Activated CD8-positive, alpha-beta T cell treated with anti-CD3 and anti-CD28 coated beads, Interleukin-2, amount 10 ng/mL, durations not matched to agents 7 days and 5 days (primary cell): ENCODE data around the gene GPR180. TPM values are rescaled to one million over a fixed set of nuclear protein-coding genes. Genes with fewer than 3 reads are reported as not detected.

Experiments used
- ATAC-seq: fragments of 150-1000 bp; cut with Tn5 transposase; one replicate; pipeline ENCODE4 v1.10.0; 2021; ENCODE audit warnings: moderate library complexity
- CTCF ChIA-PET: fragments of 350-600 bp; sonication (Branson Sonifier 250); formaldehyde crosslinking; loops from one replicate; lab custom pipeline; 2021; ENCODE audit warnings: antibody characterized with exemption; lab: Charles Lee
- POLR2A ChIA-PET: fragments of 350-600 bp; sonication (Branson Sonifier 250); formaldehyde crosslinking; loops from one replicate; lab custom pipeline; 2021; ENCODE audit warnings: antibody characterized with exemption; lab: Charles Lee
- DNase-seq: peaks from one replicate; pipeline ENCODE4 v3.0.0-alpha.2; 2020
- H3K27ac Mint-ChIP-seq: one replicate; pipeline ENCODE4 v1.8.0; 2021; ENCODE audit warnings: mild to moderate bottlenecking, mixed read lengths
- H3K27me3 Mint-ChIP-seq: one replicate; pipeline ENCODE4 v1.8.0; 2021; ENCODE audit warnings: low read depth, mixed read lengths
- H3K36me3 Mint-ChIP-seq: one replicate; pipeline ENCODE4 v1.8.0; 2021; ENCODE audit warnings: low read depth, mixed read lengths
- H3K4me1 Mint-ChIP-seq: one replicate; pipeline ENCODE4 v1.8.0; 2021; ENCODE audit warnings: low read depth, mixed read lengths
- H3K4me3 Mint-ChIP-seq: one replicate; pipeline ENCODE4 v1.8.0; 2021; ENCODE audit warnings: mild to moderate bottlenecking, mixed read lengths
- H3K9me3 Mint-ChIP-seq: one replicate; pipeline ENCODE4 v1.8.0; 2022; ENCODE audit warnings: mixed read lengths; ENCODE audit not compliant: insufficient read depth
- total RNA-seq, 2 experiments: library from RNA; stranded (reverse); gene quantifications; one replicate each; pipeline ENCODE4 v1.2.3, GENCODE V29; 2021

GPR180 gene
- total RNA-seq, 2 experiments from 2014 or later = 7.7 to 7.9 TPM

DNA sequence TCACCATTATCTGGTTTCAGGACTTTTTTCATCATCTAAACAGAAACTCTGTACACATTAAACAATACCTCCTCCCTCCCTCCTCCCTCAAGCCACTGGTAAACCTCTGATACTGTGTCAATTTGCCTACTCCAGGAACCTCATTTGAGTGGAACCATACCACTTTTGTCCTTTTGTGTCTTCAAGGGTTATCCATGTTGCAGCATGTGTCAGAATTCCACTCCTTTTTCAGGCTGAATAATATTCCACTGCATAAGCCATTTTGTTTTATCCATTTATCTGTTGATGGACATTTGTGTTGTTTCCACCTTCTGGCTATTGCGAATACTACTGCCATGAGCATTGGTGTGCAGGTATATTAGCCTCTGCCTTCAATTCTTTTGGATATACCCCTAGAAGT, 33.2 kb upstream of the GPR180 start:
- H3K27ac Mint-ChIP-seq = no peak overlapping the region
- H3K4me1 Mint-ChIP-seq = no peaks in the 10 kb centered on the region
- H3K27me3 Mint-ChIP-seq = no peaks in the 10 kb centered on the region
- ATAC-seq (no peak), DNase-seq (no peak)
- H3K36me3 Mint-ChIP-seq = peaks cover 55% of the 10 kb centered on the region
- CTCF ChIA-PET = no interaction called here
- no peaks in the 10 kb centered on the region for H3K9me3 Mint-ChIP-seq
- POLR2A ChIA-PET = no interaction called here
- no peak overlapping the region for H3K4me3 Mint-ChIP-seq

- DNase-seq (no peak), ATAC-seq (no peak)
- no peaks in the 10 kb centered on the region for H3K27me3 Mint-ChIP-seq
- H3K4me1 Mint-ChIP-seq = no peaks in the 10 kb centered on the region
- H3K9me3 Mint-ChIP-seq = no peaks in the 10 kb centered on the region
- no peak overlapping the region for H3K27ac Mint-ChIP-seq
- H3K36me3 Mint-ChIP-seq = peaks cover 60% of the 10 kb centered on the region
- CTCF ChIA-PET = no interaction called here
- POLR2A ChIA-PET = no interaction called here
- no peak overlapping the region for H3K4me3 Mint-ChIP-seq
Observed at GRCh38 chr13:94569615-94570014, 32.0 kb upstream of the GPR180 start.

GRCh38 chr13:94579063-94579462, 22.6 kb upstream of the GPR180 start:
- POLR2A ChIA-PET = interaction anchor here (0.8 kb wide), 1 partner anchor 12 kb away, joined by 3 read pairs; no protein-coding TSS in a partner anchor
- CTCF ChIA-PET = no interaction called here
- peaks cover 50% of the 10 kb centered on the region for H3K36me3 Mint-ChIP-seq
- no peaks in the 10 kb centered on the region for H3K4me1 Mint-ChIP-seq
- ATAC-seq (no peak), DNase-seq (no peak)
- no peak overlapping the region for H3K27ac Mint-ChIP-seq
- H3K9me3 Mint-ChIP-seq = no peaks in the 10 kb centered on the region
- H3K27me3 Mint-ChIP-seq = no peaks in the 10 kb centered on the region
- H3K4me3 Mint-ChIP-seq = no peak overlapping the region

DNA sequence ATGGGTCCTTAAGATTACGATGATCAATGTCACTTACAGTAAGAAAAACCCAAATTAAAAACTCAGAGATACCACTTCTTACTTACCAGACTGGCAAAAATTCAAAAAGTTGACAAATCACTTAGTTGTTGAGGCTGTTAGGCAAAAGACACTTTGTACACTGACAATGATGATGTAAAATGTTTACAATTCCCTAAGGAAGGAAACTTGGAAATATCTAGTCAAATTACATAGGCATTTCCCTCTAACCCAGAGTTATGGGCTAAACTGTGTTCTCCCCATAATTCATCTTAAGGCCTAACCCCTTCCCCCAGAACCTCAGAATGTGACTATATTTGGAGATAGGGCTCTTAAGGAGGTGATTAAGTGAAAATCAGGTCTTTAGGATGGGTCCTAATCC, 17.7 kb upstream of the GPR180 start:
- Mint-ChIP-seq H3K27me3 (no peaks in the 10 kb centered on the region), H3K9me3 (no peaks in the 10 kb centered on the region), H3K27ac (no peak overlapping the region), H3K36me3 (peaks cover 57% of the 10 kb centered on the region), H3K4me1 (peaks cover 2% of the 10 kb centered on the region), H3K4me3 (no peak overlapping the region)
- no peak for DNase-seq
- ChIA-PET POLR2A (no interaction called here), CTCF (no interaction called here)
- no peak for ATAC-seq

DNA sequence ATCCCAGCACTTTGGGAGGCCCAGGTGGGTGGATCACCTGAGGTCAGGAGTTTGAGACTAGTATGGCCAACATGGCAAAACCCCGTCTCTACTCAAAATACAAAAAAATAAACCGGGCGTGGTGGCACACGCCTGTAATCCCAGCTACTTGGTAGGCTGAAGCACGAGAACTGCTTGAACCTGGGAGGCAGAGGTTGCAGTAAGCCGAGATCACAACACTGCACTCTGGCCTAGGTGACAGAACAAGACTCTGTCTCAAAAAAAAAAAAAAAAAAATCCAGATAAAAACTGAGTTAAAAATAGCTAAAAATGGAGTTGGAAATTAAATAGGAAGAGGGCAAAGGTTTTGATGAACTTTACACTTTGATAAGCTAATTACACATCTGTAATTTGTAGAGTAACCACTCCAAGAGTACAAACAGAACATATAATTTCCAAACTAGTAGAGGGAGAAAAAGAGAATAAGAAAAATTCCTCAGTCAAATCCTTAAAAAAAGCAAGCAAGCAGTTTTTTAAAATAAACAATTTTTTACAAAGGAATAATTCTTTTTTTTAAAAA, 16.0 kb upstream of the GPR180 start:
- ATAC-seq (no peak), DNase-seq (no peak)
- H3K36me3 Mint-ChIP-seq = peaks cover 57% of the 10 kb centered on the region
- peaks cover 5% of the 10 kb centered on the region for H3K4me1 Mint-ChIP-seq
- H3K27ac Mint-ChIP-seq = no peak overlapping the region
- no peaks in the 10 kb centered on the region for H3K9me3 Mint-ChIP-seq
- ChIA-PET CTCF (no interaction called here), POLR2A (no interaction called here)
- no peak overlapping the region for H3K4me3 Mint-ChIP-seq
- no peaks in the 10 kb centered on the region for H3K27me3 Mint-ChIP-seq

DNA sequence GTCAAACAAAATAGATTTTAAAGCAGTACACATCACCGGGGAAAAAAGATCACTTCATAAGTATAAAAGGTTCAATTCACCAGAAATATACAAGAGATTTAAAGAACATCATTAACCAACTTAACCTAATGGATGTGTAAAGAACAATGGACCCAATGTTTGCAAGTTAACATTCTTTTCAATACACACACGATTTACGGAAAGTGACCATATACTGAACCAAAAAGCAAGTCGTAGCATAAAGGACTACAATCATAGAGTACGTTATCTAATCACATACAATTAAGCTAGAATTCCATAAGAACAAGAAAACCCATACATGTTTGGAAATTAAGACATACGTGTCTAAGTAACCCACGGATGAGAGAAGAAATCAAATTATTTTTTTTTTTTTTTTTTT, 15.3 kb upstream of the GPR180 start:
- Mint-ChIP-seq H3K4me1 (peaks cover 7% of the 10 kb centered on the region), H3K27me3 (no peaks in the 10 kb centered on the region), H3K4me3 (no peak overlapping the region), H3K36me3 (peaks cover 55% of the 10 kb centered on the region), H3K27ac (no peak overlapping the region), H3K9me3 (no peaks in the 10 kb centered on the region)
- CTCF ChIA-PET = no interaction called here
- POLR2A ChIA-PET = no interaction called here
- DNase-seq = no peak
- ATAC-seq = no peak

DNA sequence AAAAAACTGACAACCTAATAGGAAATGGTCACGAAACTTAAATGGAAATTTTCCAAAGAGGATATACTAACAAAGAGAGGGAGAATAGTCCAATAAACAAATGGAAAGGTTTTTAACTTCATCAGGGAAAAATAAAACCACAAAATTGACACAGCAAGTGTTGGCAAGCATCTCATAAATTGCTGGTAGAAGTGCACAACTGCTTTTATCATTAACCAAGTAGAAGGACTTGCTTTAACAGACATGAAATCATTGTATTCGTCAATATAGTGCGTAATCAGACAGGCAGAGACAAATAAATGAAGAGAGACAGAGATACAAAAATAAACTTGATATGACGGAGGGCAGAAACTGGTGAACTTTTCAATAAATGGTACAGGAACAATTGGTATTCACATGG, 13.1 kb upstream of the GPR180 start:
- Mint-ChIP-seq H3K4me3 (no peak overlapping the region), H3K27me3 (no peaks in the 10 kb centered on the region), H3K27ac (no peak overlapping the region), H3K4me1 (peaks cover 14% of the 10 kb centered on the region), H3K36me3 (peaks cover 47% of the 10 kb centered on the region), H3K9me3 (no peaks in the 10 kb centered on the region)
- ChIA-PET CTCF (no interaction called here), POLR2A (no interaction called here)
- ATAC-seq (no peak), DNase-seq (no peak)

- no peak for ATAC-seq
- H3K36me3 Mint-ChIP-seq = peaks cover 44% of the 10 kb centered on the region
- DNase-seq = no peak
Observed at GRCh38 chr13:94590744-94591143, 10.9 kb upstream of the GPR180 start.

DNA sequence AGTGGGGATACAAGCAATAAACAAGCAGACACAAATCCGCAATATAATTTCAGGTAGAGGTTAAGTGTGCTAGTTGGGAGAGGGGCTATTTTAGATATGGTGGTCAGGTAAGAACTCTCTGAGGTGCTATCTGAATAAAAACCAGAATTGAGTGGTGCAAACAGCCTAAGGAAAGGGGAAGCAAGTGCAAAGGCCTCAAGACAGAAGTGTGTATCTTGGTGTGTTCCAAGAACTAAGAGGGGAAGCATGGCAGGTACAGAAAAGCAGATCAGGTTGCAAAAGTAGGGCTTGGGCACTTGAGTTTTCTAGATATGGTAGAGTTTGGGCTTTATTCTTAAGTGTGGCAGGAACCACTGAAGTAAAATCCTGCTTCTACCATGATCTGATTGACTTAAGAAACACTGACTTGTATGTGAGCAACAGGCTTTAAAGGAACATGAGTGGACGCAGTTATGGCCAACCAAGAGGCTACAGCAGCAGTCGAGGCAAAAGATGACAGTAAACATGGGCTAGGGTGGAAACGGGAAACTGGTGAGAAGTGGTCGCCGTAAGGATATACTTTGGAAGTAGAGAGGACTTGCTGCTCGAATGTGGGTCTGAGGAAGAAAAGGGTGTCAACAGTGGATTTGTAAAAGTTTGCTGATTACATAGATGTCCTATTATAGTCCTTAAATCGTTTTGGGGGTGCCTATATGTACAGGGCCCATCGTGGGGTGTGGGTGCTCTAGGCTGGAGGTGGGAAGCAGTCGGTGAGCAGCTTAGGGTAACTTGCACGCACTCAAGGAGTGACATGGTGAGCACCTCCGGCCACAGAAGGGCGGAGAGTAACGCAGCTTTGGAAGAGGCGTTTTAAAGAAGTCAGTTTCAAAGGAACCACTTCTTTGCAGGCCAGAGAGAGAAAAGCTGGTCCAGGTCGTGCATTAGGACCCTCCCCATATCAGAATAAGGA, 6.4 kb upstream of the GPR180 start:
- Mint-ChIP-seq H3K27me3 (no peaks in the 10 kb centered on the region), H3K27ac (peak overlapping the region; percentile 89), H3K4me3 (peak overlapping the region; percentile 84), H3K9me3 (no peaks in the 10 kb centered on the region), H3K4me1 (peaks cover 41% of the 10 kb centered on the region), H3K36me3 (peaks cover 24% of the 10 kb centered on the region)
- ChIA-PET CTCF (interaction anchor here (0.8 to 2.9 kb wide), 7 partner anchors 10 to 162 kb away, joined by 3 to 32 read pairs (median 9); no protein-coding TSS in a partner anchor), POLR2A (interaction anchor here (0.6 to 1.9 kb wide), 9 partner anchors 10 to 283 kb away, joined by 3 to 35 read pairs (median 4); no protein-coding TSS in a partner anchor)
- peak; percentile 73 for ATAC-seq
- DNase-seq = peak; percentile 59

More at GRCh38 chr13:94590744-94591143, 10.9 kb upstream of the GPR180 start:
- no peaks in the 10 kb centered on the region for H3K9me3 Mint-ChIP-seq
- H3K27me3 Mint-ChIP-seq = no peaks in the 10 kb centered on the region
- H3K4me3 Mint-ChIP-seq = no peak overlapping the region
- ChIA-PET POLR2A (interaction anchor here (0.8 to 1.2 kb wide), 2 partner anchors 14 to 42 kb away, joined by 3 to 4 read pairs; no protein-coding TSS in a partner anchor), CTCF (interaction anchor here (1.2 to 1.8 kb wide), 2 partner anchors 14 to 26 kb away, joined by 4 to 6 read pairs; no protein-coding TSS in a partner anchor)
- H3K4me1 Mint-ChIP-seq = peaks cover 30% of the 10 kb centered on the region
- no peak overlapping the region for H3K27ac Mint-ChIP-seq

DNA sequence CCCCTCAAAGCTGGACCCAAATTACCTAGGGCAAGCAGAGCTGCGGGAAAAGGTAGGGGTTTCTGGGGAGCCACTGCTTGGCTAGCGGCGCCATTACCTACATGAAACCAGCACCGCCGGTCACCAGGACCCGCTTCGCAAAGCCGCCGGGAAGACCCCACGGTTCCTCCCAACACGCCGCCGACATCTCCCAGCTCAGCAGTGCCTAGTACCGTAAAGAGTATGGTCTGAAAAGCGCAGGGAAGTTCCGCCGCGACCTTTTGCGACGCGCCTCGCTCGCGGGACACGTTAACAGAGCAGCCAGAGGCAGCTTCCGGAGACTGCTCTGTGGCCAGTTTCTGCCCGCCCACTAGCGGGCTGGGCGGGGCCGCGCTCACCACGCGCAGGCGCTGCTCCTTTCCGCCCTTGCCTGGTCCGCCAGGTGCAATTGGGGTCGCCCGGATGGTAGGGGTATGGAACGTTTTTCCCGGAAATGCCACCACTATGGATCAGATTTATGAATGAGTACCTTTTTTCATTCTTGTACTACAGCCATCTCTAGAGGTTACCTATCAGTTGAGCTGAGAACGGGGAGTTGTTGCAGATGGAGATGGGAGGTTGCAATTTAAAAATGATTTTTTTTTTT, 5.6 kb upstream of the GPR180 start, which contains the start of gene TGDS:
TSS of gene TGDS (minus strand) at position 203 of the 625 bp plus-strand sequence. CDS start at position 187, 16 bp downstream.
- POLR2A ChIA-PET = interaction anchor here (0.7 to 1.9 kb wide), 8 partner anchors 10 to 283 kb away, joined by 3 to 35 read pairs (median 4); no protein-coding TSS in a partner anchor
- Mint-ChIP-seq H3K9me3 (no peaks in the 10 kb centered on the region), H3K4me3 (peak within 1 kb of the TSS; percentile 84), H3K27me3 (no peaks in the 10 kb centered on the region), H3K4me1 (peaks cover 43% of the 10 kb centered on the region), H3K27ac (peak within 1 kb of the TSS; percentile 89), H3K36me3 (peaks cover 24% of the 10 kb centered on the region)
- peak; percentile 94 for DNase-seq
- peak; percentile 97 for ATAC-seq
- CTCF ChIA-PET = interaction anchor here (0.8 to 2.9 kb wide), 8 partner anchors 9 to 162 kb away, joined by 3 to 32 read pairs (median 8); no protein-coding TSS in a partner anchor

GRCh38 chr13:94596575-94596971, 5.1 kb upstream of the GPR180 start:
- Mint-ChIP-seq H3K9me3 (no peaks in the 10 kb centered on the region), H3K4me1 (peaks cover 47% of the 10 kb centered on the region), H3K27me3 (no peaks in the 10 kb centered on the region), H3K4me3 (peak overlapping the region; percentile 84), H3K27ac (peak overlapping the region; percentile 89), H3K36me3 (peaks cover 24% of the 10 kb centered on the region)
- ATAC-seq = no peak
- ChIA-PET CTCF (interaction anchor here (0.8 to 2.9 kb wide), 8 partner anchors 9 to 163 kb away, joined by 3 to 32 read pairs (median 8); no protein-coding TSS in a partner anchor), POLR2A (interaction anchor here (1.2 to 1.9 kb wide), 5 partner anchors 9 to 273 kb away, joined by 4 to 35 read pairs (median 5); no protein-coding TSS in a partner anchor)
- no peak for DNase-seq
